ENCODE measurements around the gene AKAP1. TPM values are rescaled to one million over a fixed set of nuclear protein-coding genes. Genes with fewer than 3 reads are reported as not detected.

Gene AKAP1
- total RNA-seq, 1 experiment from 2014 or later = 3.4 TPM

- H3K4me3 ChIP-seq = no peak overlapping the region
- H3K9me3 ChIP-seq = no peaks in the 10 kb centered on the region
- DNase-seq = no peak
- no peaks in the 10 kb centered on the region for H3K36me3 ChIP-seq
- H3K27me3 ChIP-seq = no peaks in the 10 kb centered on the region
These were observed 75.6 kb downstream of the AKAP1 start for GRCh38 chr17:57160624-57161023.

- no peak overlapping the region for H3K4me3 ChIP-seq
- H3K27me3 ChIP-seq = peaks cover 5% of the 10 kb centered on the region
- H3K36me3 ChIP-seq = no peaks in the 10 kb centered on the region
- H3K9me3 ChIP-seq = no peaks in the 10 kb centered on the region
- no peak for DNase-seq
These were observed 79.8 kb downstream of the AKAP1 start for GRCh38 chr17:57164814-57165213.

- Histone ChIP-seq H3K27me3 (peaks cover 5% of the 10 kb centered on the region), H3K4me3 (no peak overlapping the region), H3K9me3 (no peaks in the 10 kb centered on the region), H3K36me3 (no peaks in the 10 kb centered on the region)
- DNase-seq = no peak
These were observed 80.7 kb downstream of the AKAP1 start for GRCh38 chr17:57165754-57166153.

GRCh38 chr17:57166803-57167202 is 81.8 kb downstream of the AKAP1 start:
- H3K27me3 ChIP-seq = peaks cover 5% of the 10 kb centered on the region
- H3K36me3 ChIP-seq = no peaks in the 10 kb centered on the region
- H3K9me3 ChIP-seq = no peaks in the 10 kb centered on the region
- no peak for DNase-seq
- no peak overlapping the region for H3K4me3 ChIP-seq

- Histone ChIP-seq H3K36me3 (no peaks in the 10 kb centered on the region), H3K27me3 (peaks cover 9% of the 10 kb centered on the region), H3K4me3 (no peak overlapping the region), H3K9me3 (no peaks in the 10 kb centered on the region)
- no peak for DNase-seq
These were observed 83.6 kb downstream of the AKAP1 start for GRCh38 chr17:57168695-57169094.

- Histone ChIP-seq H3K4me3 (no peak overlapping the region), H3K36me3 (no peaks in the 10 kb centered on the region)
- no peak for DNase-seq
These were observed 85.8 kb downstream of the AKAP1 start for GRCh38 chr17:57170866-57171265.

More at GRCh38 chr17:57170866-57171265, 85.8 kb downstream of the AKAP1 start:
- Histone ChIP-seq H3K27me3 (peaks cover 9% of the 10 kb centered on the region), H3K9me3 (no peaks in the 10 kb centered on the region)

Other genes with a start within 250 kb of the AKAP1 start
- gene TRIM25, start 171.2 kb upstream of the AKAP1 start, total RNA-seq (2014; rRNA removed; shearing (Covaris generic); ENCODE audit: low replicate concordance) = 12.3 and 13.6 TPM in 2 replicates
- 14.2 and 19.3 TPM in 2 replicates for gene COIL, start 124.2 kb upstream of the AKAP1 start, total RNA-seq (2014; rRNA removed; shearing (Covaris generic); ENCODE audit: low replicate concordance)
- gene SCPEP1, start 107.1 kb upstream of the AKAP1 start, total RNA-seq (2014; rRNA removed; shearing (Covaris generic); ENCODE audit: low replicate concordance) = 55.6 and 96.0 TPM in 2 replicates
- gene MSI2, start 171.3 kb downstream of the AKAP1 start, total RNA-seq (2014; rRNA removed; shearing (Covaris generic); ENCODE audit: low replicate concordance) = 2.8 and 6.3 TPM in 2 replicates